GM12892 (cell line): ENCODE data around the gene SUGCT.
"Not testable (repeated sequence)": the region's sequence is repeated elsewhere in the genome, so short reads cannot be mapped to it uniquely, and the experiment has no call there.

Source experiments
- POLR2A ChIP-seq: IDR thresholded peaks from 2 replicates; pipeline ENCODE4 v1.6.1; 2011; ENCODE audit warnings: low read depth, low read length, control low read depth
- POLR2AphosphoS5 ChIP-seq: IDR thresholded peaks from 2 replicates; pipeline ENCODE4 v1.6.1; 2011; ENCODE audit warnings: low read depth, low read length, control low read depth
- TAF1 ChIP-seq: IDR thresholded peaks from 2 replicates; pipeline ENCODE4 v1.6.1; 2011; ENCODE audit warnings: low read depth, mild to moderate bottlenecking, control low read depth, low read length, borderline replicate concordance

- not testable (repeated sequence) for TF ChIP-seq POLR2A, TAF1, POLR2AphosphoS5
These were observed 279.9 kb downstream of the SUGCT start for GRCh38 chr7:40414704-40415103.
